HG03469 (cell line): ENCODE results near the gene KCNIP4.

Source experiments
- ATAC-seq: cut with Tn5 transposase; IDR thresholded peaks from one replicate; pipeline ENCODE4 v1.9.1; 2021; ENCODE audit warnings: mild to moderate bottlenecking, moderate library complexity, moderate number of reproducible peaks; ENCODE audit not compliant: unreplicated experiment

The KCNIP4 gene

GRCh38 chr4:20895208-20895607 lies 1053.4 kb downstream of the KCNIP4 start:
- ATAC-seq = no peak

- no peak for ATAC-seq
Observed at GRCh38 chr4:20890761-20891160, 1057.8 kb downstream of the KCNIP4 start.

GRCh38 chr4:20889901-20890300 lies 1058.7 kb downstream of the KCNIP4 start:
- no peak for ATAC-seq

- no peak for ATAC-seq
Observed at GRCh38 chr4:20883677-20884076, 1064.9 kb downstream of the KCNIP4 start.

GRCh38 chr4:20883231-20883630 lies 1065.3 kb downstream of the KCNIP4 start:
- ATAC-seq = no peak

GRCh38 chr4:20882500-20882899 lies 1066.1 kb downstream of the KCNIP4 start:
- no peak for ATAC-seq

GRCh38 chr4:20881658-20882057 lies 1066.9 kb downstream of the KCNIP4 start:
- ATAC-seq = no peak

- ATAC-seq = no peak
Observed at GRCh38 chr4:20878806-20879205, 1069.8 kb downstream of the KCNIP4 start.

GRCh38 chr4:20870436-20870835 lies 1078.1 kb downstream of the KCNIP4 start:
- ATAC-seq = no peak

- ATAC-seq = no peak
Observed at GRCh38 chr4:20868108-20868507, 1080.5 kb downstream of the KCNIP4 start.

- no peak for ATAC-seq
Observed at GRCh38 chr4:20860878-20861277, 1087.7 kb downstream of the KCNIP4 start.

- ATAC-seq = no peak
Observed at GRCh38 chr4:20859097-20859781, 1089.3 kb downstream of the KCNIP4 start.

- no peak for ATAC-seq
Observed at GRCh38 chr4:20857081-20857480, 1091.5 kb downstream of the KCNIP4 start.

- ATAC-seq = no peak
Observed at GRCh38 chr4:20847124-20847747, 1101.3 kb downstream of the KCNIP4 start.

- ATAC-seq = no peak
Observed at GRCh38 chr4:20844311-20844710, 1104.3 kb downstream of the KCNIP4 start.

GRCh38 chr4:20840648-20841190 lies 1107.9 kb downstream of the KCNIP4 start:
- ATAC-seq = no peak

- ATAC-seq = no peak
Observed at GRCh38 chr4:20839957-20840356, 1108.6 kb downstream of the KCNIP4 start.

- ATAC-seq = no peak
Observed at GRCh38 chr4:20838476-20838875, 1110.1 kb downstream of the KCNIP4 start.

GRCh38 chr4:20832826-20833225 lies 1115.7 kb downstream of the KCNIP4 start:
- ATAC-seq = no peak

GRCh38 chr4:20831746-20832145 lies 1116.8 kb downstream of the KCNIP4 start:
- no peak for ATAC-seq

- no peak for ATAC-seq
Observed at GRCh38 chr4:20829617-20830357, 1118.8 kb downstream of the KCNIP4 start.

GRCh38 chr4:20825505-20825904 lies 1123.1 kb downstream of the KCNIP4 start:
- ATAC-seq = no peak
